MM.1S (cell line): Measurements from ENCODE around the gene UBXN7.

ENCODE experiments used
- EZH2phosphoT487 ChIP-seq: fragments of 300-600 bp; sonication (generic); IDR thresholded peaks from 2 replicates; pipeline ENCODE4 v1.6.1; 2018; ENCODE audit warnings: antibody characterized with exemption, low read length
- TF ChIP-seq, protein P1 (sequence below): fragments of 300-600 bp; sonication (generic); IDR thresholded peaks from 2 replicates; pipeline ENCODE4 v1.5.1; 2016; ENCODE audit warnings: antibody characterized with exemption, low read length, mixed read lengths

- TF ChIP-seq, protein P1, sequence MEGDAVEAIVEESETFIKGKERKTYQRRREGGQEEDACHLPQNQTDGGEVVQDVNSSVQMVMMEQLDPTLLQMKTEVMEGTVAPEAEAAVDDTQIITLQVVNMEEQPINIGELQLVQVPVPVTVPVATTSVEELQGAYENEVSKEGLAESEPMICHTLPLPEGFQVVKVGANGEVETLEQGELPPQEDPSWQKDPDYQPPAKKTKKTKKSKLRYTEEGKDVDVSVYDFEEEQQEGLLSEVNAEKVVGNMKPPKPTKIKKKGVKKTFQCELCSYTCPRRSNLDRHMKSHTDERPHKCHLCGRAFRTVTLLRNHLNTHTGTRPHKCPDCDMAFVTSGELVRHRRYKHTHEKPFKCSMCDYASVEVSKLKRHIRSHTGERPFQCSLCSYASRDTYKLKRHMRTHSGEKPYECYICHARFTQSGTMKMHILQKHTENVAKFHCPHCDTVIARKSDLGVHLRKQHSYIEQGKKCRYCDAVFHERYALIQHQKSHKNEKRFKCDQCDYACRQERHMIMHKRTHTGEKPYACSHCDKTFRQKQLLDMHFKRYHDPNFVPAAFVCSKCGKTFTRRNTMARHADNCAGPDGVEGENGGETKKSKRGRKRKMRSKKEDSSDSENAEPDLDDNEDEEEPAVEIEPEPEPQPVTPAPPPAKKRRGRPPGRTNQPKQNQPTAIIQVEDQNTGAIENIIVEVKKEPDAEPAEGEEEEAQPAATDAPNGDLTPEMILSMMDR: no peak
- no peak for TF ChIP-seq EZH2phosphoT487
Observed at GRCh38 chr3:196418601-196419000, 13.6 kb downstream of the UBXN7 start.
